Left lung (tissue), 10 donors: ENCODE results near the gene CCDC152. TPM values are rescaled to one million over a fixed set of nuclear protein-coding genes. Genes with fewer than 3 reads are reported as not detected.
"Not testable (repeated sequence)": the region's sequence is repeated elsewhere in the genome, so short reads cannot be mapped to it uniquely, and the experiment has no call there.

Experiments used
- ATAC-seq: fragments of 200-7000 bp; cut with Tn5 transposase; one replicate; pipeline ENCODE4 v1.9.1; 2020; ENCODE audit warnings: moderate library complexity
- DNase-seq, 4 donors: peaks; one replicate each; pipeline ENCODE4 v3.0.0-alpha.2; 2013 to 2020
- H3K27ac ChIP-seq, 2 donors: fragments of 200-600 bp; sonication (generic) in 1 of 2; one replicate each; pipeline versions ENCODE4 v1.5.0 to v1.8.0; 2020 to 2021
- H3K27me3 ChIP-seq, 2 donors: fragments of 200-600 bp; sonication (generic) in 1 of 2; one replicate each; pipeline versions ENCODE4 v1.5.0 to v1.8.0; 2020 to 2021
- H3K36me3 ChIP-seq, 2 donors: fragments of 200-600 bp; sonication (generic) in 1 of 2; one replicate each; pipeline versions ENCODE4 v1.5.0 to v1.8.0; 2020 to 2021
- H3K4me1 ChIP-seq, 2 donors: fragments of 200-600 bp; one replicate each; pipeline ENCODE4 v1.8.0; 2021
- H3K4me3 ChIP-seq, 2 donors: fragments of 200-600 bp; sonication (generic) in 1 of 2; one replicate each; pipeline versions ENCODE4 v1.5.0 to v1.8.0; 2020 to 2021; ENCODE audit warnings: mild to moderate bottlenecking in 1 of 2
- H3K9me3 ChIP-seq, 2 donors: fragments of 200-600 bp; sonication (generic) in 1 of 2; one replicate each; pipeline versions ENCODE4 v1.5.0 to v1.8.0; 2020 to 2021
- intact Hi-C, 2 donors: fragments of 100-400 bp; cut with DNase I; formaldehyde crosslinking; loops; one replicate each; pipeline versions ENCODE4 v1.11.2 to v1.14.2; 2022
- polyA plus RNA-seq, 6 donors: library from polyadenylated mRNA; unstranded; fragments of 120-200 nt; gene quantifications; one replicate each; pipeline ENCODE4 v1.2.1, GENCODE V29; 2013; ENCODE audit not compliant: insufficient read length in 6 of 6
- total RNA-seq, 2 donors: library from RNA; stranded (reverse); fragmentation: NEBNext Ultra II Directional; extraction: Animal tissue kit (Norgen Biotek cat#: 25700); gene quantifications; one replicate each; pipeline ENCODE4 v1.2.1, GENCODE V29; 2021
- TF ChIP-seq, protein P1 (sequence below), 2 donors: fragments of 200-600 bp; sonication (generic) in 1 of 2; IDR thresholded peaks; one replicate each; pipeline versions ENCODE4 v1.5.0 to v1.8.0; 2021; ENCODE audit warnings: antibody characterized with exemption in 2 of 2
- donor health status: DM: no; HTN: yes; CAD: no.
- donor health status: DM: no; HTN: no; CAD: no.

The CCDC152 gene
- total and polyA plus RNA-seq, 8 donors: 0.96 to 37.8 (median 21.4) TPM

DNA sequence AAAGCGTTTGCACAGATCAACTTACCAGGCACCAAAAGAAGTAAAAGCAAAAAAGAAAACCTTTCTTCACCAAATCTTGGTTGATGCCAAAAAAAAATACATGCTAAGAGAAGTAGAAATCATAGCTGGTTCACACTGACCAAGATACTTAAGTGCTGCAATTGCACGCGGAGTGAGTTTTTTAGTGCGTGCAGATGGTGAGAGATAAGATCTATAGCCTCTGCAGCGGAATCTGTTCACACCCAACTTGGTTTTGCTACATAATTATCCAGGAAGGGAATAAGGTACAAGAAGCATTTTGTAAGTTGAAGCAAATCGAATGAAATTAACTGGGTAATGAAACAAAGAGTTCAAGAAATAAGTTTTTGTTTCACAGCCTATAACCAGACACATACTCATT, 36.4 kb upstream of the CCDC152 start:
- TF ChIP-seq, protein P1, sequence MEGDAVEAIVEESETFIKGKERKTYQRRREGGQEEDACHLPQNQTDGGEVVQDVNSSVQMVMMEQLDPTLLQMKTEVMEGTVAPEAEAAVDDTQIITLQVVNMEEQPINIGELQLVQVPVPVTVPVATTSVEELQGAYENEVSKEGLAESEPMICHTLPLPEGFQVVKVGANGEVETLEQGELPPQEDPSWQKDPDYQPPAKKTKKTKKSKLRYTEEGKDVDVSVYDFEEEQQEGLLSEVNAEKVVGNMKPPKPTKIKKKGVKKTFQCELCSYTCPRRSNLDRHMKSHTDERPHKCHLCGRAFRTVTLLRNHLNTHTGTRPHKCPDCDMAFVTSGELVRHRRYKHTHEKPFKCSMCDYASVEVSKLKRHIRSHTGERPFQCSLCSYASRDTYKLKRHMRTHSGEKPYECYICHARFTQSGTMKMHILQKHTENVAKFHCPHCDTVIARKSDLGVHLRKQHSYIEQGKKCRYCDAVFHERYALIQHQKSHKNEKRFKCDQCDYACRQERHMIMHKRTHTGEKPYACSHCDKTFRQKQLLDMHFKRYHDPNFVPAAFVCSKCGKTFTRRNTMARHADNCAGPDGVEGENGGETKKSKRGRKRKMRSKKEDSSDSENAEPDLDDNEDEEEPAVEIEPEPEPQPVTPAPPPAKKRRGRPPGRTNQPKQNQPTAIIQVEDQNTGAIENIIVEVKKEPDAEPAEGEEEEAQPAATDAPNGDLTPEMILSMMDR (IDR thresholded peaks at IDR 0.05): no peak
- H3K4me1 ChIP-seq: peaks cover 0 to 6% of the 10 kb centered on the region in 2 donors
- DNase-seq (no peak), ATAC-seq (no peak)
- H3K36me3 ChIP-seq: no peaks in the 10 kb centered on the region
- no peak overlapping the region for H3K27ac ChIP-seq
- H3K4me3 ChIP-seq: no peak overlapping the region
- intact Hi-C loops: no loop called here
- no peaks in the 10 kb centered on the region for H3K27me3 ChIP-seq
- H3K9me3 ChIP-seq: no peaks in the 10 kb centered on the region

DNA sequence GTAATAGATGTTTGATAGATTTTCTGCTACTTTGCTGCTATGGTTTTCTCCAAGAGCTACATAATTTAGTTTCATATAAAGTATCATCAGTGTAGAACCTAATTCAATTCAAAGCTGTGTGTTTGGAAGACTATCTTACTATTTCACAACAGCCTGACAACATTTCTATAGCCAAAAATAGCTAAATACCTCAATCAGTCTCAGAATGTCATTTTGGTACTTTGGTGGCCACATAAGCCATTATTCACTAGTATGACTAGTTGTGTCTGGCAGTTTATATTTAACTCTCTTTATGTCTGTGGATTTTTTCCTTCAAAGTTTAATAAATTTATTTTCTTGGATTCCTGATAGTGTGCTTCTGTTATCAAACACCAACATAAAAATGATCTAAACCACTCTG, 35.1 kb upstream of the CCDC152 start:
- peak in 2 of 4 donors; percentile 2 to 3 for DNase-seq

DNA sequence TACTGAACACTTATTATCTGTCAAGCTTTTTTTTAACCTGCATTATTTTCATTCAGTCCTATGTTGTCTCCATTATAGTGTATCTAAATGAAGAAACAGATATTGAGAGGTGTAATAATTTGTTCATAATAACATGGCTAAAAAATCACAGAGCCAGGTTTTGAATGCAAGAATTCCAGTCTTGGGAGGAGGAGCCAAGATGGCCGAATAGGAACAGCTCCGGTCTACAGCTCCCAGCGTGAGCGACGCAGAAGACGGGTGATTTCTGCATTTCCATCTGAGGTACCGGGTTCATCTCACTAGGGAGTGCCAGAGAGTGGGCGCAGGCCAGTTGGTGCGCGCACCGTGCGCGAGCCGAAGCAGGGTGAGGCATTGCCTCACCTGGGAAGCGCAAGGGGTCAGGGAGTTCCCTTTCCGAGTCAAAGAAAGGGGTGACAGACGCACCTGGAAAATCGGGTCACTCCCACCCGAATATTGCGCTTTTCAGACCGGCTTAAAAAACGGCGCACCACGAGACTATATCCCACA, 22.0 kb upstream of the CCDC152 start:
- H3K4me1 ChIP-seq, H3K27ac ChIP-seq, H3K36me3 ChIP-seq, H3K4me3 ChIP-seq, ATAC-seq, intact Hi-C loops, H3K9me3 ChIP-seq, H3K27me3 ChIP-seq, DNase-seq: not testable (repeated sequence)

More for the DNA sequence above, 35.1 kb upstream of the CCDC152 start:
- Histone ChIP-seq H3K27me3 (no peaks in the 10 kb centered on the region), H3K4me1 (peaks cover 0 to 6% of the 10 kb centered on the region in 2 donors), H3K4me3 (no peak overlapping the region), H3K27ac (no peak overlapping the region), H3K36me3 (no peaks in the 10 kb centered on the region), H3K9me3 (no peaks in the 10 kb centered on the region)
- no peak for ATAC-seq
- intact Hi-C loops: no loop called here
- TF ChIP-seq, protein P1 (IDR thresholded peaks at IDR 0.05): no peak

DNA sequence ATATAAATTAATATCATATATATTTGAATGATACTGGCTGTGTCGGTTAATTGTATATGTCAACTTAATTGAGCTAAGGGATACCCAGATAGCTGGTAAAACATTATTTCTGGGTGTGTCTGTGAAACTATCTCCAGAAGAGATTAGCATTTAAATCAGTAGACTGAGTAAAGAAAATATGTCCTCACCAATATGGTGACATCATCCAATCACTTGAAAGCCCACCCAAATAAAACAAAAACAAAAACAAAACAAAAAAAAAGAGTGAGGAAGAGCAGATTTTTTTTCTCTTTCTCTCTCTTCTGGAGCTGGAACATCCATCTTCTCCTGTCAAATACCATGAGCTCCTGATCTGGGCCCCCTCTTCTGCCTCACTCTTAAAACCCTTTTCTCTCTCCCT, 15.7 kb upstream of the CCDC152 start:
- no peaks in the 10 kb centered on the region for H3K36me3 ChIP-seq
- no peaks in the 10 kb centered on the region for H3K27me3 ChIP-seq
- H3K27ac ChIP-seq: no peak overlapping the region
- intact Hi-C loops: no loop called here
- H3K4me3 ChIP-seq: no peak overlapping the region
- no peaks in the 10 kb centered on the region for H3K4me1 ChIP-seq
- TF ChIP-seq, protein P1 (IDR thresholded peaks at IDR 0.05): no peak
- ATAC-seq (no peak), DNase-seq (no peak)
- H3K9me3 ChIP-seq: no peaks in the 10 kb centered on the region

DNA sequence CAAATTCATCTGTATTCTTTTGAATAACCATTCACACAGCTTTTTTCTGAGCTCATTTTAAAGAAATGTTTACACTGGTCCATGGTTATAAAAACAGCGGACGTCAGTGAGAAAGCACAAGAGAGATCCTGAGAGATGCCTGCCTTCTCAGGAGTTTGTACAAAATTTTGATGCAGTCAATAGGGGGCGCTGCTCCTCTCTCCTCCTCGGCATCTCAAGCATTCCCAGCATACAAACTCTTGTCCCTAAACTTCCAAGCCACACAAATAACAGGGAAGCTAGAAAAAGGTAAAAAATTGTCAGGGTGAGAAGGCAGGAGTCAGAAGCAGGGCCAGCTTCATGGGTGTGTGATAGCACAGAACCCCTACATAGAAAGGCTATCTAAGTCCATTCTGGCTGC, 11.2 kb upstream of the CCDC152 start:
- Histone ChIP-seq H3K4me1 (no peaks in the 10 kb centered on the region), H3K9me3 (no peaks in the 10 kb centered on the region), H3K27ac (no peak overlapping the region), H3K27me3 (no peaks in the 10 kb centered on the region), H3K36me3 (no peaks in the 10 kb centered on the region), H3K4me3 (no peak overlapping the region)
- TF ChIP-seq, protein P1 (IDR thresholded peaks at IDR 0.05): no peak
- DNase-seq (no peak), ATAC-seq (no peak)
- intact Hi-C loops: no loop called here

DNA sequence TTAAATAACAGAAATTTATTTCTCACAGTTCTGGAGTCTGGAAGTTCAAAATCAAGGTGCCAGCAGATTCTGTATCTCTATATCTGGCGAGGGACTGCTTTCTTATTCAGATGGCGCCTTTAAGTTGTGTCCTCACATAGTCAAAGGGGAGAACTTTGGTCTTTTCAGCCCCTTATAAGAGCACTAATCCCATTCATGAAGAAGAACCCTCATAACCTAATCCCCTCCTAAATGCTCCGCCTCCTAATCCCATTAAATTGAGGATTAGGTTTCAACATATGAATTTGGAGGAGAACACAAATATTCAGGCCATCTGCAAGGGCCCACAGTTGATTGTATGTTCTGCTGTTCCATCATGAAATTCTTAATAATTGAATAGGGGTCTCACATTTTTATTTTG, 10.8 kb upstream of the CCDC152 start:
- H3K4me3 ChIP-seq: no peak overlapping the region
- no peak overlapping the region for H3K27ac ChIP-seq
- no peaks in the 10 kb centered on the region for H3K36me3 ChIP-seq
- H3K9me3 ChIP-seq: no peaks in the 10 kb centered on the region
- H3K4me1 ChIP-seq: no peaks in the 10 kb centered on the region
- no peaks in the 10 kb centered on the region for H3K27me3 ChIP-seq
- TF ChIP-seq, protein P1 (IDR thresholded peaks at IDR 0.05): no peak
- intact Hi-C loops: no loop called here
- ATAC-seq (no peak), DNase-seq (no peak)
